HepG2 (cell line): Measurements from ENCODE around the gene ATP5F1E. TPM values are rescaled to one million over a fixed set of nuclear protein-coding genes. Genes with fewer than 3 reads are reported as not detected.
A peak's percentile ranks its signal among the peaks of the same experiment; 100 is the strongest.

Experiments
- ADNP ChIP-seq: sonication (generic); formaldehyde crosslinking; IDR thresholded peaks from 2 replicates; pipeline ENCODE4 v1.4.0; 2020; ENCODE audit warnings: missing genetic modification reagents
- DMAP1 ChIP-seq: IDR thresholded peaks from 2 replicates; pipeline ENCODE4 v1.6.1; 2016
- EHMT2 ChIP-seq: fragments of 200-600 bp; sonication (generic); IDR thresholded peaks from 2 replicates; pipeline ENCODE4 v1.7.0; 2017; ENCODE audit warnings: antibody characterized with exemption, low read depth, low read length, borderline replicate concordance
- MAFF ChIP-seq: IDR thresholded peaks from 2 replicates; pipeline ENCODE4 v1.6.1; 2011; ENCODE audit warnings: low read depth, low read length, improper control_type of control experiment
- MBD4 ChIP-seq: IDR thresholded peaks from 2 replicates; pipeline ENCODE4 v1.6.1; 2012; ENCODE audit warnings: low read length, inconsistent platforms, borderline replicate concordance
- MTF2 ChIP-seq: sonication (generic); formaldehyde crosslinking; IDR thresholded peaks from 2 replicates; pipeline ENCODE4 v1.5.0; 2020; ENCODE audit warnings: missing genetic modification reagents, borderline replicate concordance
- NR3C1 ChIP-seq: sonication (generic); formaldehyde crosslinking; IDR thresholded peaks from 2 replicates; pipeline ENCODE4 v1.4.0; 2020; ENCODE audit warnings: missing genetic modification reagents
- ZFAT ChIP-seq: sonication (generic); formaldehyde crosslinking; conservative IDR thresholded peaks from 2 replicates; pipeline ENCODE4 v1.8.1; 2023; ENCODE audit warnings: missing genetic modification reagents, inconsistent platforms
- ZNF124 ChIP-seq: sonication (generic); formaldehyde crosslinking; IDR thresholded peaks from 2 replicates; pipeline ENCODE4 v1.4.0; 2020; ENCODE audit warnings: missing genetic modification reagents
- ZNF235 ChIP-seq: sonication (generic); formaldehyde crosslinking; IDR thresholded peaks from 2 replicates; pipeline ENCODE4 v1.8.1; 2023; ENCODE audit warnings: mild to moderate bottlenecking, missing genetic modification reagents, borderline replicate concordance
- ZNF383 ChIP-seq: sonication (generic); formaldehyde crosslinking; IDR thresholded peaks from 2 replicates; pipeline ENCODE4 v1.4.0; 2020; ENCODE audit warnings: missing genetic modification reagents, mild to moderate bottlenecking, borderline replicate concordance
- ZNF558 ChIP-seq: sonication (generic); formaldehyde crosslinking; IDR thresholded peaks from 2 replicates; pipeline ENCODE4 v1.9.0; 2022; ENCODE audit warnings: mild to moderate bottlenecking, missing genetic modification reagents, borderline replicate concordance
- ZNF577 ChIP-seq: sonication (generic); formaldehyde crosslinking; IDR thresholded peaks from 2 replicates; pipeline ENCODE4 v1.4.0; 2020; ENCODE audit warnings: mild to moderate bottlenecking, low read depth, missing genetic modification reagents, borderline replicate concordance
- ZSCAN31 ChIP-seq: sonication (generic); formaldehyde crosslinking; IDR thresholded peaks from 2 replicates; pipeline ENCODE4 v1.5.0; 2020; ENCODE audit warnings: low read depth, mild to moderate bottlenecking, missing genetic modification reagents
- polyA plus RNA-seq, 8 experiments: library from polyadenylated mRNA; depleted of rRNA in 3 of 8; stranded (reverse) in 7 of 8; unstranded in 1 of 8; fragments of >200 nt; fragmentation: Illumina TruSeq in 4 of 8; extraction: Trizol in 4 of 8; gene quantifications; 2 replicates each; pipeline versions ENCODE4 v1.2.1 to v1.2.3, GENCODE V29; 2011 to 2016; ENCODE audit warnings: low read depth in 4 of 8, missing spikeins in 1 of 8, mixed read lengths in 1 of 8; ENCODE audit not compliant: insufficient read depth in 1 of 8
- total RNA-seq, 5 experiments: library from RNA; depleted of rRNA; stranded (reverse); fragments of >200 nt; fragmentation: Illumina TruSeq; extraction: Trizol; gene quantifications; 2 replicates each; pipeline ENCODE4 v1.2.3, GENCODE V29; 2016; ENCODE audit warnings: low read depth in 1 of 5
- TF ChIP-seq, protein P1 (sequence below): sonication (generic); formaldehyde crosslinking; IDR thresholded peaks from 2 replicates; pipeline ENCODE4 v1.4.0; 2020; ENCODE audit warnings: missing genetic modification reagents; ENCODE audit errors: not compliant biosample characterization
- TF ChIP-seq, protein P2 (sequence below), 2 experiments: sonication (generic) in 1 of 2; formaldehyde crosslinking in 1 of 2; IDR thresholded peaks; 2 replicates each; pipeline versions ENCODE4 v1.4.0 to v1.6.1; 2018 to 2020; ENCODE audit warnings: missing genetic modification reagents in 2 of 2, borderline replicate concordance in 1 of 2, low read depth in 1 of 2, mild to moderate bottlenecking in 1 of 2, missing biosample characterization in 1 of 2
- TF ChIP-seq, protein P3 (sequence below): sonication (generic); formaldehyde crosslinking; conservative IDR thresholded peaks from 2 replicates; pipeline ENCODE4 v1.8.0; 2022; ENCODE audit warnings: low read depth, missing genetic modification reagents
- TF ChIP-seq, protein P4 (sequence below): sonication (generic); formaldehyde crosslinking; IDR thresholded peaks from 2 replicates; pipeline ENCODE4 v1.5.1; 2020; ENCODE audit warnings: missing genetic modification reagents, mild to moderate bottlenecking, borderline replicate concordance
- TF ChIP-seq, protein P5 (sequence below): sonication (generic); formaldehyde crosslinking; IDR thresholded peaks from 2 replicates; pipeline ENCODE4 v1.4.0; 2020; ENCODE audit warnings: missing genetic modification reagents
- TF ChIP-seq, protein P6 (sequence below): sonication (generic); formaldehyde crosslinking; IDR thresholded peaks from 2 replicates; pipeline ENCODE4 v1.5.1; 2020; ENCODE audit warnings: mild to moderate bottlenecking, missing genetic modification reagents, moderate library complexity
- TF ChIP-seq, protein P7 (sequence below): sonication (generic); formaldehyde crosslinking; IDR thresholded peaks from 2 replicates; pipeline ENCODE4 v1.5.0; 2020; ENCODE audit warnings: missing genetic modification reagents, mild to moderate bottlenecking, borderline replicate concordance

The ATP5F1E gene
- total and polyA plus RNA-seq, 2 of the 13 experiments (the other 11 are each of a cell fraction or from before 2014, with no cell fraction given), result 121 to 134 TPM

DNA sequence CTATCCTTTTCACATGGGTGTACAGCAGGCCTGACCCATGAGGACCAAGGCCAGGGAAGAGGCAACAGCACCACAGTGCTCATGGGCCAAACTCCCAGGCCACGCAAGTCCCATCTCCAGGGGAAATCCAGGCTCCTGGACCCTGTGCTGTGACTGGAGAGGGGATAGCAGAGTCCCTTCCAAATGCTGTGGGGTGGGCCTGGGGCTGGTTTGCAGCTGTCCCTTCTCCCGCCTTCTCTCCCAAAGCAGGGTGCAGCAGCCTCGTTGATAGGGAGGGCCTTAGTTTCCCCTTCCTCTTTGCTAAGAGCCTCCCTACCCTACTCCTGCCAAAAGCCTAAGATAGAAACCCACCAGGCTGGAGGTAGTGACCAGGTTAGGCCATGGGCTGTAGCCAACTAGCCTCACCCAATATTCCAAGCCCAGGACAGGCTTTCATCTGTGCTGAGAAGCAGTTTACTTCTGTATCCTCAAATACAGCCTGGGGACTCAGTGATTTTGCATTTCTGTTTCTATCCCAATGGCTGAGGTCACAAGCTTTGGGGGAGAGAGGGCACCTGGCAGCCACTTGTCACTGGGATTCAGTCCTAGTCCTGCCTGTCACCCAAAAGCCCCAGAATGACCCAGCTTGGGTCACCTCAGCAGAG, 26.5 kb downstream of the ATP5F1E start (continued):
- no peak for TF ChIP-seq ZFAT (CRISPR knock-in tag)
- TF ChIP-seq ZNF383 (CRISPR knock-in tag), result no peak
- TF ChIP-seq MTF2 (CRISPR knock-in tag), result no peak
- TF ChIP-seq, protein P1, sequence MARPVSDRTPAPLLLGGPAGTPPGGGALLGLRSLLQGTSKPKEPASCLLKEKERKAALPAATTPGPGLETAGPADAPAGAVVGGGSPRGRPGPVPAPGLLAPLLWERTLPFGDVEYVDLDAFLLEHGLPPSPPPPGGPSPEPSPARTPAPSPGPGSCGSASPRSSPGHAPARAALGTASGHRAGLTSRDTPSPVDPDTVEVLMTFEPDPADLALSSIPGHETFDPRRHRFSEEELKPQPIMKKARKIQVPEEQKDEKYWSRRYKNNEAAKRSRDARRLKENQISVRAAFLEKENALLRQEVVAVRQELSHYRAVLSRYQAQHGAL (CRISPR knock-in tag), result no peak
- TF ChIP-seq MAFF, result no peak
- TF ChIP-seq, protein P2, sequence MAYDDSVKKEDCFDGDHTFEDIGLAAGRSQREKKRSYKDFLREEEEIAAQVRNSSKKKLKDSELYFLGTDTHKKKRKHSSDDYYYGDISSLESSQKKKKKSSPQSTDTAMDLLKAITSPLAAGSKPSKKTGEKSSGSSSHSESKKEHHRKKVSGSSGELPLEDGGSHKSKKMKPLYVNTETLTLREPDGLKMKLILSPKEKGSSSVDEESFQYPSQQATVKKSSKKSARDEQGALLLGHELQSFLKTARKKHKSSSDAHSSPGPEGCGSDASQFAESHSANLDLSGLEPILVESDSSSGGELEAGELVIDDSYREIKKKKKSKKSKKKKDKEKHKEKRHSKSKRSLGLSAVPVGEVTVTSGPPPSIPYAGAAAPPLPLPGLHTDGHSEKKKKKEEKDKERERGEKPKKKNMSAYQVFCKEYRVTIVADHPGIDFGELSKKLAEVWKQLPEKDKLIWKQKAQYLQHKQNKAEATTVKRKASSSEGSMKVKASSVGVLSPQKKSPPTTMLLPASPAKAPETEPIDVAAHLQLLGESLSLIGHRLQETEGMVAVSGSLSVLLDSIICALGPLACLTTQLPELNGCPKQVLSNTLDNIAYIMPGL (CRISPR knock-in tag; IDR thresholded peaks at IDR 0.05; ENCODE audit: borderline replicate concordance in 1 of 2, low read depth in 1 of 2), result no peak
- TF ChIP-seq, protein P3, sequence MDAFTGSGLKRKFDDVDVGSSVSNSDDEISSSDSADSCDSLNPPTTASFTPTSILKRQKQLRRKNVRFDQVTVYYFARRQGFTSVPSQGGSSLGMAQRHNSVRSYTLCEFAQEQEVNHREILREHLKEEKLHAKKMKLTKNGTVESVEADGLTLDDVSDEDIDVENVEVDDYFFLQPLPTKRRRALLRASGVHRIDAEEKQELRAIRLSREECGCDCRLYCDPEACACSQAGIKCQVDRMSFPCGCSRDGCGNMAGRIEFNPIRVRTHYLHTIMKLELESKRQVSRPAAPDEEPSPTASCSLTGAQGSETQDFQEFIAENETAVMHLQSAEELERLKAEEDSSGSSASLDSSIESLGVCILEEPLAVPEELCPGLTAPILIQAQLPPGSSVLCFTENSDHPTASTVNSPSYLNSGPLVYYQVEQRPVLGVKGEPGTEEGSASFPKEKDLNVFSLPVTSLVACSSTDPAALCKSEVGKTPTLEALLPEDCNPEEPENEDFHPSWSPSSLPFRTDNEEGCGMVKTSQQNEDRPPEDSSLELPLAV (CRISPR knock-in tag), result no peak
- TF ChIP-seq, protein P4, sequence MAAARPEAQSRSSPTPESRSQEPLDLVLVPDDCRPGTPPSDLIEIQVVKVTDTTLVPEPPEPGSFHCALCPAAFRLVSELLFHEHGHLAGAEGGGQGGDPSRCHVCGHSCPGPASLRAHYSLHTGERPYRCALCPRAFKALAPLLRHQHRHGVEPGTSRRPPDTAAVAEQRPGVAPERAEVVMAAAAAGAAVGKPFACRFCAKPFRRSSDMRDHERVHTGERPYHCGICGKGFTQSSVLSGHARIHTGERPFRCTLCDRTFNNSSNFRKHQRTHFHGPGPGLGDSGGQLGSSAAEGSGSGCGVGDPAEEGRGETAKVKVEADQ (CRISPR knock-in tag), result peak; percentile 66
- TF ChIP-seq ADNP (CRISPR knock-in tag), result no peak
- no peak for TF ChIP-seq MBD4
- TF ChIP-seq ZNF558 (CRISPR knock-in tag), result peak; percentile 5; the same call in 1 of the 2 replicates
- TF ChIP-seq, protein P5, sequence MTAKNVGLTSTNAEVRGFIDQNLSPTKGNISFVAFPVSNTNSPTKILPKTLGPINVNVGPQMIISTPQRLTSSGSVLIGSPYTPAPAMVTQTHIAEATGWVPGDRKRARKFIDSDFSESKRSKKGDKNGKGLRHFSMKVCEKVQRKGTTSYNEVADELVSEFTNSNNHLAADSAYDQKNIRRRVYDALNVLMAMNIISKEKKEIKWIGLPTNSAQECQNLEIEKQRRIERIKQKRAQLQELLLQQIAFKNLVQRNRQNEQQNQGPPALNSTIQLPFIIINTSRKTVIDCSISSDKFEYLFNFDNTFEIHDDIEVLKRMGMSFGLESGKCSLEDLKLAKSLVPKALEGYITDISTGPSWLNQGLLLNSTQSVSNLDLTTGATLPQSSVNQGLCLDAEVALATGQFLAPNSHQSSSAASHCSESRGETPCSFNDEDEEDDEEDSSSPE (CRISPR knock-in tag), result no peak
- TF ChIP-seq ZNF577 (CRISPR knock-in tag), result no peak
- TF ChIP-seq ZNF235 (CRISPR knock-in tag), result no peak
- TF ChIP-seq ZNF124, result no peak
- TF ChIP-seq, protein P6, sequence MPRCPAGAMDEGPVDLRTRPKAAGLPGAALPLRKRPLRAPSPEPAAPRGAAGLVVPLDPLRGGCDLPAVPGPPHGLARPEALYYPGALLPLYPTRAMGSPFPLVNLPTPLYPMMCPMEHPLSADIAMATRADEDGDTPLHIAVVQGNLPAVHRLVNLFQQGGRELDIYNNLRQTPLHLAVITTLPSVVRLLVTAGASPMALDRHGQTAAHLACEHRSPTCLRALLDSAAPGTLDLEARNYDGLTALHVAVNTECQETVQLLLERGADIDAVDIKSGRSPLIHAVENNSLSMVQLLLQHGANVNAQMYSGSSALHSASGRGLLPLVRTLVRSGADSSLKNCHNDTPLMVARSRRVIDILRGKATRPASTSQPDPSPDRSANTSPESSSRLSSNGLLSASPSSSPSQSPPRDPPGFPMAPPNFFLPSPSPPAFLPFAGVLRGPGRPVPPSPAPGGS (CRISPR knock-in tag), result peak; percentile 78
- TF ChIP-seq EHMT2, result no peak
- TF ChIP-seq, protein P7, sequence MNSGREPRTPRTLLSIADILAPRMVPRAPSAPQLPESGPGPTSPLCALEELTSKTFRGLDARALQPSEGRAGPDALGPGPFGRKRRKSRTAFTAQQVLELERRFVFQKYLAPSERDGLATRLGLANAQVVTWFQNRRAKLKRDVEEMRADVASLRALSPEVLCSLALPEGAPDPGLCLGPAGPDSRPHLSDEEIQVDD (CRISPR knock-in tag), result 0 out of 2 replicates have a peak, but pooled peaks have one; percentile 6
- no peak for TF ChIP-seq NR3C1 (CRISPR knock-in tag)
- TF ChIP-seq ZSCAN31 (CRISPR knock-in tag), result no peak
- no peak for TF ChIP-seq DMAP1
